Hepatocyte (in vitro differentiated cells): ENCODE data around the gene FGFR3. TPM values are rescaled to one million over a fixed set of nuclear protein-coding genes. Genes with fewer than 3 reads are reported as not detected.

Experiments
- DNase-seq: peaks from one replicate; pipeline ENCODE4 v3.0.0-alpha.2; 2016; ENCODE audit warnings: low spot score
- H2AFZ ChIP-seq: fragments of 200-600 bp; sonication (generic); 2 replicates; pipeline ENCODE4 v1.6.0; 2016; ENCODE audit warnings: antibody characterized with exemption, mild to moderate bottlenecking
- H3K27ac ChIP-seq: fragments of 200-600 bp; sonication (generic); 2 replicates; pipeline ENCODE4 v1.5.1; 2016; ENCODE audit warnings: mild to moderate bottlenecking
- H3K27me3 ChIP-seq: fragments of 200-600 bp; sonication (generic); 2 replicates; pipeline ENCODE4 v1.6.1; 2016
- H3K36me3 ChIP-seq: fragments of 200-600 bp; sonication (generic); replicated peaks from 2 replicates; pipeline ENCODE4 v1.5.1; 2016; ENCODE audit warnings: low read depth; ENCODE audit not compliant: insufficient read depth
- H3K4me1 ChIP-seq: fragments of 200-600 bp; sonication (generic); 2 replicates; pipeline ENCODE4 v1.5.1; 2016; ENCODE audit warnings: mild to moderate bottlenecking, moderate library complexity; ENCODE audit not compliant: insufficient read depth
- H3K4me2 ChIP-seq: fragments of 200-600 bp; sonication (generic); 2 replicates; pipeline ENCODE4 v1.6.0; 2016
- H3K4me3 ChIP-seq: fragments of 200-600 bp; sonication (generic); 2 replicates; pipeline ENCODE4 v1.5.1; 2016; ENCODE audit warnings: mild to moderate bottlenecking
- H3K79me2 ChIP-seq: fragments of 200-600 bp; sonication (generic); 2 replicates; pipeline ENCODE4 v1.6.0; 2017; ENCODE audit warnings: mild to moderate bottlenecking
- H3K9me2 ChIP-seq: fragments of 200-600 bp; sonication (generic); replicated peaks from 2 replicates; pipeline ENCODE4 v1.6.0; 2017; ENCODE audit warnings: mild to moderate bottlenecking; ENCODE audit not compliant: insufficient read depth
- H3K9me3 ChIP-seq: fragments of 200-600 bp; sonication (generic); 2 replicates; pipeline ENCODE4 v1.5.1; 2016; ENCODE audit warnings: low read depth, mild to moderate bottlenecking
- H4K20me1 ChIP-seq: fragments of 200-600 bp; sonication (generic); 2 replicates; pipeline ENCODE4 v1.6.0; 2016; ENCODE audit warnings: mild to moderate bottlenecking; ENCODE audit not compliant: insufficient read depth, poor library complexity, severe bottlenecking
- CTCF ChIP-seq: fragments of 200-600 bp; sonication (generic); IDR thresholded peaks from 2 replicates; pipeline ENCODE4 v1.5.1; 2016; ENCODE audit warnings: antibody characterized with exemption, mild to moderate bottlenecking; ENCODE audit not compliant: poor library complexity
- EZH2 ChIP-seq: fragments of 200-600 bp; sonication (generic); IDR thresholded peaks from 2 replicates; pipeline ENCODE4 v1.6.1; 2016; ENCODE audit warnings: antibody characterized with exemption, mild to moderate bottlenecking, borderline replicate concordance
- EZH2phosphoT487 ChIP-seq: fragments of 200-600 bp; sonication (generic); IDR thresholded peaks from one replicate; pipeline ENCODE4 v1.6.1; 2018; ENCODE audit warnings: antibody characterized with exemption, mild to moderate bottlenecking, low read depth, moderate library complexity; ENCODE audit not compliant: unreplicated experiment, severe bottlenecking
- WGBS: methylation state at CpG from one replicate; pipeline ENCODE4 v1.1.6; 2016; ENCODE audit warnings: low lambda C conversion rate; ENCODE audit errors: missing lambda C conversion rate; 5-methylcytosine and 5-hydroxymethylcytosine counted together
- polyA plus RNA-seq: library from polyadenylated mRNA; unstranded; fragments of >200 nt; fragmentation: Nextera tagmentation; extraction: Ambion mirVana; gene quantifications from 2 replicates; pipeline ENCODE4 v1.2.1, GENCODE V29; 2016
- total RNA-seq: library from RNA; depleted of rRNA; stranded (reverse); fragments of >200 nt; gene quantifications from 2 replicates; pipeline ENCODE4 v1.2.3, GENCODE V29; 2014

Gene FGFR3
- total and polyA plus RNA-seq, 2 experiments from 2014 or later, result 82.0 to 99.8 TPM

- H3K4me2 ChIP-seq, result no peak overlapping the region
- peaks cover 20% of the 10 kb centered on the region for H3K4me1 ChIP-seq
- WGBS, result 72% methylated on average over 13 of the region's 13 CpGs
- no peaks in the 10 kb centered on the region for H4K20me1 ChIP-seq
- H2AFZ ChIP-seq, result no peak overlapping the region
- no peak overlapping the region for H3K27ac ChIP-seq
- DNase-seq, result no peak
- no peaks in the 10 kb centered on the region for H3K9me3 ChIP-seq
- no peaks in the 10 kb centered on the region for H3K36me3 ChIP-seq
- no peaks in the 10 kb centered on the region for H3K27me3 ChIP-seq
- H3K9me2 ChIP-seq, result no peaks in the 10 kb centered on the region
- no peak for TF ChIP-seq CTCF
- no peak overlapping the region for H3K4me3 ChIP-seq
- no peaks in the 10 kb centered on the region for H3K79me2 ChIP-seq
Observed at GRCh38 chr4:1759818-1760223, 33.3 kb upstream of the FGFR3 start.

- DNase-seq, result no peak
- H3K9me3 ChIP-seq, result no peaks in the 10 kb centered on the region
Observed at GRCh38 chr4:1760521-1761071, 32.5 kb upstream of the FGFR3 start.

GRCh38 chr4:1761130-1761689 is 31.9 kb upstream of the FGFR3 start:
- no peak overlapping the region for H2AFZ ChIP-seq
- no peaks in the 10 kb centered on the region for H4K20me1 ChIP-seq
- no peaks in the 10 kb centered on the region for H3K27me3 ChIP-seq
- H3K79me2 ChIP-seq, result no peaks in the 10 kb centered on the region
- peaks cover 24% of the 10 kb centered on the region for H3K4me1 ChIP-seq
- TF ChIP-seq CTCF (no peak), EZH2 (no peak), EZH2phosphoT487 (no peak)
- no peaks in the 10 kb centered on the region for H3K36me3 ChIP-seq
- H3K9me2 ChIP-seq, result no peaks in the 10 kb centered on the region
- H3K27ac ChIP-seq, result no peak overlapping the region
- no peak overlapping the region for H3K4me3 ChIP-seq
- H3K4me2 ChIP-seq, result no peak overlapping the region
- WGBS, result 81% methylated on average over 4 of the region's 32 CpGs
- H3K9me3 ChIP-seq, result no peaks in the 10 kb centered on the region
- no peak for DNase-seq

More at GRCh38 chr4:1760521-1761071, 32.5 kb upstream of the FGFR3 start:
- H3K4me1 ChIP-seq, result peaks cover 20% of the 10 kb centered on the region
- H3K27me3 ChIP-seq, result no peaks in the 10 kb centered on the region
- 53% methylated on average over 3 of the region's 25 CpGs for WGBS
- H3K4me2 ChIP-seq, result no peak overlapping the region
- H2AFZ ChIP-seq, result no peak overlapping the region
- H3K79me2 ChIP-seq, result no peaks in the 10 kb centered on the region
- no peaks in the 10 kb centered on the region for H3K9me2 ChIP-seq
- no peaks in the 10 kb centered on the region for H4K20me1 ChIP-seq
- no peaks in the 10 kb centered on the region for H3K36me3 ChIP-seq
- no peak overlapping the region for H3K27ac ChIP-seq
- no peak overlapping the region for H3K4me3 ChIP-seq
- no peak for TF ChIP-seq EZH2phosphoT487
- no peak for TF ChIP-seq EZH2
- no peak for TF ChIP-seq CTCF
